GM12873 (cell line): Measurements from ENCODE around the gene TMPRSS11B.

Experiments used
- CTCF ChIP-seq: IDR thresholded peaks from 2 replicates; pipeline ENCODE4 v1.5.1; 2012; ENCODE audit warnings: low read depth, mild to moderate bottlenecking, moderate library complexity, low read length, control low read depth; ENCODE audit not compliant: insufficient read depth; ENCODE audit errors: missing control alignments

Gene TMPRSS11B

GRCh38 chr4:68277627-68278026, 32.1 kb upstream of the TMPRSS11B start:
- TF ChIP-seq CTCF: no peak

- TF ChIP-seq CTCF: no peak
These were observed 27.4 kb upstream of the TMPRSS11B start for GRCh38 chr4:68272860-68273259.

GRCh38 chr4:68272380-68272779, 26.9 kb upstream of the TMPRSS11B start:
- no peak for TF ChIP-seq CTCF

GRCh38 chr4:68271851-68272357, 26.4 kb upstream of the TMPRSS11B start:
- TF ChIP-seq CTCF: peak; percentile 52

GRCh38 chr4:68267433-68267944, 22.0 kb upstream of the TMPRSS11B start:
- no peak for TF ChIP-seq CTCF

- no peak for TF ChIP-seq CTCF
These were observed 19.5 kb upstream of the TMPRSS11B start for GRCh38 chr4:68264875-68265565.

- TF ChIP-seq CTCF: no peak
These were observed 13.7 kb upstream of the TMPRSS11B start for GRCh38 chr4:68259191-68259590.
